GM21447 (cell line): ENCODE results near the gene ACOX3.
"Not testable (repeated sequence)": the region's sequence is repeated elsewhere in the genome, so short reads cannot be mapped to it uniquely, and the experiment has no call there.

ENCODE experiments used
- ATAC-seq: cut with Tn5 transposase; IDR thresholded peaks from one replicate; pipeline ENCODE4 v1.9.1; 2021; ENCODE audit not compliant: unreplicated experiment

ACOX3 gene

GRCh38 chr4:8407756-8408155 is 32.8 kb downstream of the ACOX3 start:
- ATAC-seq: no peak

GRCh38 chr4:8407316-8407715 is 33.2 kb downstream of the ACOX3 start:
- no peak for ATAC-seq

GRCh38 chr4:8406887-8407286 is 33.6 kb downstream of the ACOX3 start:
- not testable (repeated sequence) for ATAC-seq

GRCh38 chr4:8405516-8405875 is 35.0 kb downstream of the ACOX3 start:
- no peak for ATAC-seq

GRCh38 chr4:8404791-8405515 is 35.6 kb downstream of the ACOX3 start:
- ATAC-seq: no peak

GRCh38 chr4:8403976-8404375 is 36.5 kb downstream of the ACOX3 start:
- no peak for ATAC-seq

GRCh38 chr4:8403173-8403753 is 37.3 kb downstream of the ACOX3 start:
- ATAC-seq: no peak

- ATAC-seq: no peak
Observed at GRCh38 chr4:8402640-8403039, 37.9 kb downstream of the ACOX3 start.

- ATAC-seq: no peak
Observed at GRCh38 chr4:8402181-8402597, 38.3 kb downstream of the ACOX3 start.

GRCh38 chr4:8401665-8402064 is 38.9 kb downstream of the ACOX3 start:
- no peak for ATAC-seq

- no peak for ATAC-seq
Observed at GRCh38 chr4:8400632-8401325, 39.7 kb downstream of the ACOX3 start.

- no peak for ATAC-seq
Observed at GRCh38 chr4:8399298-8399697, 41.2 kb downstream of the ACOX3 start.

- ATAC-seq: no peak
Observed at GRCh38 chr4:8398347-8398746, 42.2 kb downstream of the ACOX3 start.

GRCh38 chr4:8396762-8397406 is 43.6 kb downstream of the ACOX3 start:
- ATAC-seq: no peak

- ATAC-seq: no peak
Observed at GRCh38 chr4:8395504-8396296, 44.8 kb downstream of the ACOX3 start.

GRCh38 chr4:8394806-8395205 is 45.7 kb downstream of the ACOX3 start:
- no peak for ATAC-seq

GRCh38 chr4:8394061-8394519 is 46.4 kb downstream of the ACOX3 start:
- no peak for ATAC-seq

GRCh38 chr4:8393593-8394038 is 46.9 kb downstream of the ACOX3 start:
- ATAC-seq: no peak

- ATAC-seq: no peak
Observed at GRCh38 chr4:8392591-8393190, 47.8 kb downstream of the ACOX3 start.

GRCh38 chr4:8391972-8392371 is 48.6 kb downstream of the ACOX3 start:
- peak; percentile 92 for ATAC-seq
